HG02885 (cell line): ENCODE results near the gene CYB5R4.
"Not testable (repeated sequence)": the region's sequence is repeated elsewhere in the genome, so short reads cannot be mapped to it uniquely, and the experiment has no call there.

ENCODE experiments used
- ATAC-seq: cut with Tn5 transposase; IDR thresholded peaks from one replicate; pipeline ENCODE4 v1.9.1; 2021; ENCODE audit warnings: mild to moderate bottlenecking; ENCODE audit not compliant: unreplicated experiment, poor library complexity

CYB5R4 gene

DNA sequence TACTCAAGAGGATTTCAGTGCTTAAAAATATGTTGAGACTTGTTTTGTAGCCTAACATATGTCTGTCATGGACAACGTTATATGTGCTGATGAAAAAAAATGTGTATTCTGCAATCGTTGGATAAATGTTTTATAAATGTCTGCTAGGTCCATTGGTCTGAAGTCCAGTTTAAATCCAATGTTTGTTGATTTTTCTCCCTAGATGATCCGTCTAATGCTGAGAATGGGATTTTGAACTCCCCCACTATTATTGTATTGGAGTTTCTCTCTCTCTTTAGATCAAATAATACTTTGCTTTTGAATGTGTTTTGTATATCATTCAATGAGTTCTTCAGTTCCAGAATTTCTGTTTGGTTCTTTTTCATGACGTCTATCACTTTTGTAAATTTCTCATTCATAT lies 44.9 kb downstream of the CYB5R4 start:
- no peak for ATAC-seq

DNA sequence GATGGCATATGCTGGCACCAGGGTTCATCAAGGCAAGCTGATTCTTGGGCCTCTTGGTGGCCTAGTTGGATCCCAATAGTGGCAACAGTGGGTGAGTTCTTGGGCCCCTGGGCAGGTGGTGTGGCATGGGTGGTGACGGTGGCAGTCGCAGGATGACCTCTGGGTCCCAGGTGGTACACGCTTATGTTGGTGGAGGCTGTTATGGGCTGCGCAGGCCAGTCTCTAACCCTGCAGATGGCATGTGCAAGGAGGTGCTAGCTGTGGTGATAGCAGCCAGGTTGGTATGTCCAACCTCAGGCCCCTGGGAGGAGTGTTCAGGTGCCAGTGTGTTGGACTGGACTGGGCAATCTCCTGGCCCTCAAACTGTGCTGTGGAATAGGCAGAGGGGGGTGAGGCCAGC lies 46.2 kb downstream of the CYB5R4 start:
- no peak for ATAC-seq

DNA sequence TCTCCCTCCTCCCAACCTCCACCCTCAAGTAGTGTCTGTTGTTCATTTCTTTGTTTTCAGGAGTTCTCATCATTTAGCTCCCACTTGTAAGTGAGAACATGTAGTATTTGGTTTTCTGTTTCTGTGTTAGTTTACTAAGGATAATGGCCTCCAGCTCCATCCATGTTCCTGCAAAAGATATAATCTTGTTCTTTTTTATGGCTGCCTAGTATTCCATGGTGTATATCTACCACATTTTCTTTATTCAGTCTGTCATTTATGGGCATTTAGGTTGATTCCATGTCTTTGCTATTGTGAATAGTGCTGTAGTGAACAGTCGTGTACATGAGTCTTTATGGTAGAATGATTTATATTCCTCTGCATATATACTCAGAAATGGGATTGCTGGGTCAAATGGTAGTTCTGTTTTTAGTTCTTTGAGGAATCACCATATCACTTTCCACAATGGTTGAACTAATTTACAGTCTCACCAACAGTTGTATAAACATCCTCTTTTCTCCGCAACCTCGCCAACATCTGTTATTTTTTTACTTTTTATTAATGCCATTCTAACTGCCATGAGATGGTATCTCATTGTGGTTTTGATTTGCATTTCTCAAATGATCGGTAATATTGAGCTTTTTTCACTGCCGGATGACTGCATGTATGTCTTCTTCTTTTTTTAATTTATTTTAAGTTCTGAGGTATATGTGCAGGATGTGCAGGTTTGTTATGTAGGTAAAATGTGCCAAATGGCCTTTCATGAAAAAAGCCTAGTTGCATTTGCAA lies 48.3 kb downstream of the CYB5R4 start:
- not testable (repeated sequence) for ATAC-seq

DNA sequence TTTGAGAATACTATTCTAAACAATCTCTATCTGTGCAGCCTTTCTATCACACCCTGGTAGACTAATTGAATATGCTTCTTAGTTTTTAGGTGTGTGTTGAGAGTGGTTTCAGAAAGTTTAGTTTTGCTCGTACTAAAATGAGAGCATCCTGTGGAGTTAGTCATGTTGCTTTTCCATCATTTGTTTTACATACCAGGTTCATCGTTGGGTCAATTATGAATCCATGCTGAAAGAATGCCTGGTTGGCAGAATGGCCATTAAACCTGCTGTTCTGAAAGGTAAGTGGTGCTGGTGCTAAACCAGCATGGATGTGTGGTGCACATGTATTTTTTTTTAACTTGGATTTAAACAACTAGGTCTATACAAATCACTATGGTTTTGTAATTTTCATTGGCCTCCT lies 49.3 kb downstream of the CYB5R4 start:
- ATAC-seq: no peak

DNA sequence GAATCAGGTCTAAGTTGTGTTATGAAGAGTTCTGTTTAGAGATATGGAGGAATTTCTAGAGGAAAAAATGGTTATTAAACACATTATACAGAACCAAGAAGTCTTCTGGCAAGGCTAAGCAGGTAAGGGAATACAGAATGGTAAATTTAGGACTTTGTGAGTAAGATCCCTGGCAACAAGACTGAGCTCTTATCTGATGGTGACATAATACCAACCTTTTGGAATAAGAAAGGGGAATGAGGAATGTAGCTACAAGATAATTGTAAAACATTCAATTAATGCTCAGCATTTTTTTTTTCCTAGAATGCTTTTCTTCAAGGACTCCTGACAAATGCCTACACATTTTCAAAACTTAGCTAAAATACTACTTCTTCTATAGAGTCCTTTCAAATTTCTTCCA lies 51.8 kb downstream of the CYB5R4 start:
- no peak for ATAC-seq

DNA sequence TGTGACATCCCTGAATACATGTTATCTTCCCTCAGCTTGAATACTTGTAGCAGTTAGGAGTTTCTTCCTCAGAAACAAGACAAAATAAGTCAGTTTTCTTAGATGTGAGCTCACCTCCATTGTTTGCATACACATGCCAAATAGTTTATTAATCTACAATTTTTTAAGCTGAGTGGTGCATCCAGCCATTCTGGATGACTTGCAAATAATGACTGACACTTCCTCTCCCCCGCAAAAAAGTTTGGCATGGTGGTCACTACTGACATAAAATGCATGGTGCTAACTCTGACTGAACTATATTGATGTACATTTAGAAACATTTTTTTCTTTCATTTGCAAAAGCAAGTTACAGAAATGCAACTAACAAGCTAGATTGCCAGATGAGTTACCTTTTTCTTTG lies 55.5 kb downstream of the CYB5R4 start:
- ATAC-seq: no peak

DNA sequence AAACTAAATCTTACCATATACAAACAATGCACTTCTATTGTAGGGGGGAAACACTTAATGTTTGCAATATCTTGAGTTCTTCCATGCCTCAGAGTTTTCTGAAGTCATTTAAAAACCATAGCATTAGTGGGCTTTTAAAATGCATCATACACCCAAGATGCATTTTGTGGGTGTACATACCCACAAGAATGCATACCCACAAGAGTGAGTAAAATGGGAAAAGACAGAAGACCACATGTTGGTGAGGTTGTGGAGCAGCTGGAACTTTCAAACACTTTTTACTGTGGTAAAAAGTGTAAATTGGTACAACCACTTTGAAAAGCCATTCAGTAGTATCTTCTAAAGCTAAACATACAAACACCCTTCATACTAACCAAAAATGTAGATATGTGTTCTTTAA lies 57.5 kb downstream of the CYB5R4 start:
- no peak for ATAC-seq

DNA sequence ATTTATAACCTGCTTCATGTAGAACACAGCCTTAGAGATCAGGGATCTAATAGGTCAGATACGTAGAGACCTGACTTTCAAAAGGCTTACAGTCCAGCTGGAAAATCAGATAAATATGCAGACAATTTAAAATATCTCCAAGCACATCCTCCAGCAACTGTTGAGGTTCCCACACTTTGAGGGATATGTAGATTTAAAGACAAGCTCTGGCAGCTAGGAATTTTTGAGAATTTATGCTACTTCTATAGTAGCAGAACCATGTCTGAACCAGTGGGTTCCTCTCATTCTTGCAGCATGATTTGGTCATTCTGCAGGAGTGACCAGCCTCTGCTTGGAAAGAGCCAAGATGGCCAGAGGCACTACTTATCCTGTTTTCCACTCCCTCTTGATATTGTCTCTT lies 60.5 kb downstream of the CYB5R4 start:
- ATAC-seq: no peak

DNA sequence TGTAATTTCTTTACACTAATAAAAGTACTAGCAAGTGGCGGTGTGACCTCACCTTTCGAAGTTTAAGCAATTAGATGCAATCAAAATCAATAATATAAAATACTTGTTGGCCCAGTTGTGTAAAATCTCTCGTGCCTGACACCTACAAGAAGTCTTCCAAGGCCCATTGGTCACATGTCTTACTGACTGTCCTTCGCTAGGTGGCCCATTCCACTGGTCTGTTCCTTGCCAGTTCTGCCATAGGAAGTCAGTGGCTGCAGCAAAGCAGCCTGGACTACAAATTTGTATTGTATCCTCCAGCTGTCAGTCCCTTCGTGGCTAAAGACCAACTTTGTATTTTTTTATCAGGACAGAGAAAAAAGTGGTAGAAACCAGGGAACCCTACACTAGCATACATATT lies 61.8 kb downstream of the CYB5R4 start:
- ATAC-seq: no peak

DNA sequence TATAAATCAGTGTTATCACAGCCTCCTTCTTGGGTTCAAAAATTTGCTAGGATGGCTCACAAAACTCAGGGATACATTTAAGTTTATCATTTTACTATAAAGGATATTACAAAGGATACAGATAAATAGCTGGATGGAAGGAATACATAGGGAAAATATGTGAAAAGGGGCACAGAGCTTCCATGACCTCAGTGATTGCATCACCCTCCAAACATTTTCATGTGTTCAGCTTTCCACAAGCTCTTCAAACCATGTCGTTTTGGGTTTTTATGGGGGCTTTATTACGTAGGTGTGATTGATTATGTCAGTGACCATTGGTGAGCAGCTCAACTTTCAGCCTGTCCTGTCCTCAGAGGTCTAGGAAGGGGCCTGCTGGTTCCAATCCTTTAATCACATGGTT lies 68.0 kb downstream of the CYB5R4 start:
- ATAC-seq: no peak

DNA sequence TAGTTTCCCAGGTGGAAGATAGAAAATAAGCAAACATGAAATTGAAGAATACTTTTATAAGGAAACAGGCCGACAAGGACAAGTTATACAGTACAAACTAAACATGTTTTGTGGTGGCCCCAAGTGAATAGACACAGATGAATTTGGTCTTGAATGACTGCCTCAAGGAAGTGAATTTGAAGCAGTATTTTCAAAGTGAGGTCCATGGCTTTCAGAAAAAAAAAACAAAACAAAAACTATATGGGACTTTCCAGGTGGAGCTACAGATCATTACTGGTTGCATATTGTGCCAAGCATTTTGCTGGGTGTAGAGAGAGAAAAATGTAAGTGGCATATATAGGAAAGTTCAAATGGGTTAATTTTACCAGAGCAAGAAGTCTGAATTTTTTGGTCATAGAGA lies 68.8 kb downstream of the CYB5R4 start:
- ATAC-seq: no peak

DNA sequence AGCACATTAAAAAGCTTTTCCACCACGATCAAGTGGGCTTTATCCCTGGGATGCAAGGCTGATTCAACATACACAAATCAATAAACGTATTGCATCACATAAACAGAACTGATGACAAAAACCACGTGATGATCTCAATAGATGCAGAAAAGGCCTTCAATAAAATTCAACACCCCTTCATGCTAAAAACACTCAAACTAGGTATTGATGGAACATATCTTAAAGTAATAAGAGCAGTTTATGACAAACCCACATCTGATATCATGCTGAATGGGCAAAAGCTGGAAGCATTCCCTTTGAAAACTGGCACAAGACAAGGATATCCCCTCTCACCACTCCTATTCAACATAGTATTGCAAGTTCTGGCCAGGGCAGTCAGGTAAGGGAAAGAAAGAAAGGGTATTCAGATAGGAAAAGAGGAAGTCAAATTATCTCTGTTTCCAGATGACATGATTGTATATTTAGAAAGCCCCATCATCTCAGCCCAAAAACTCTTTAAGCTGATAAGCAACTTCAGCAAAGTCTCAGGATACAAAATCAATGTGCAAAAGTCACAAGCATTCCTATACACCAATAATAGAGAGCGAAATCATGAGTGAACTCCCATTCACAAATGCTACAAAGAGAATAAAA lies 86.8 kb downstream of the CYB5R4 start:
- ATAC-seq: not testable (repeated sequence)

DNA sequence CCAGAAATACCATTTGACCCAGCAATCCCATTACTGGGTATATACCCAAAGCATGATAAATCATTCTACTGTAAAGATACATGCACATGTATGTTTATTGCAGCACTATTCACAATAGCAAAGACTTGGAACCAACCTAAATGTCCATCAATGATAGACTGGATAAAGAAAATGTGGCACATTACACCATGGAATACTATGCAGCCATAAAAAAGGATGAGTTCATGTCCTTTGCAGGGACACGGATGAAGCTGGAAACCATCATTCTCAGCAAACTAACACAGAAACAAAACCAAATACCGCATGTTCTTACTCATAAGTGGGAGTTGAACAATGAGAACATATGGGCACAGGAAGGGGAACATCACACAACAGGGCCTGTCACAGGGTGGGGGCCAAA lies 88.5 kb downstream of the CYB5R4 start:
- not testable (repeated sequence) for ATAC-seq

DNA sequence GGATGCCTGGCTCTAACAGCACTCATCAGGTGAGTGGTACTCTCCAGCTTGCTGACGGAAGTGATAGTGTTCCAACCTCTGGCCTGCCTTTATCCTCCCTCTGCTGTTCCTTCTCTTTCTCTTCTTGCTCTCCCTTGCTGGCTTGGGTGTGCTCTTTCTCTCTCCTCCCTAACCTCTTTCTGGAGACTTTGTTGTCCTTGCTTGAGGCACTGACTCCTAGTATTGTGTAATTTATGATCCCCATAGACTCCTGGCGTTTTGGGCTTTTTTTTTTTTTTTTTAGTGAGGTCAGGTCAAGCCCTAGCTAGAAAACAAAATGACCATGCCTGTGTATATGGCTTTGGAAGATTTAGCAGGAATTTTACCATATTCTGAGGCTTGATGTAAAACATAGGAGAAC lies 89.4 kb downstream of the CYB5R4 start:
- no peak for ATAC-seq

DNA sequence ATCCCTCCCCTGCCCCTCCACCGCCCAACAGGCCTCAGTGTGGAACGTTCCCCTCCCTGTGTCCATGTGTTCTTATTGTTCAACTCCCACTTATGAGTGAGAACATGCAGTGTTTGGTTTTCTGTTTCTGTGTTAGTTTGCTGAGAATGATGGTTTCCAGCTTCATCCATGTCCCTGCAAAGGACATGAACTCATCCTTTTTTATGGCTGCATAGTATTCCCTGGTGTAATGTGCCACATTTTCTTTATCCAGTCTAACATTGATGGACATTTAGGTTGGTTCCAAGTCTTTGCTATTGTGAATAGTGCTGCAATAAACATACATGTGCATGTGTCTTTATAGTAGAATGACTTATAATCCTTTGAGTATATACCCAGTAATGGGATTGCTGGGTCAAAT lies 91.9 kb downstream of the CYB5R4 start:
- not testable (repeated sequence) for ATAC-seq

DNA sequence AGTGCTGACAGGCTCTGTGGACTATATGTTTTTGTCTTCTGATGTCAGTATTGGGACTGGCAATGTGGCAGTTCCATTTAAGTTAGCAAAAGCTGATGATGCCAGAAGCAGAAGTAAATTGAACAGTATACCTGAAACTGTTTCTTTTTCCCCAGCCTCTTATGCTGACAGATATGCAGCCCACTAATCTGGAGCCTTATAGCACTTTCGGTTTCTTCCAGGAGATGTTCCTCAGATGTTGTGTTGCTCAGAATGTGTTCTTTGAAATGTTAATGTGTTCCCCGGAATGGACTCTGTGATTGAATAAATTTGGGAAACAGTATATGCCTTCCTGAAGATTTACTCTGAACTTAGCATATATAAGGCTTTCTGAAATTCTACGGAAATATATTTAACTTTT lies 93.3 kb downstream of the CYB5R4 start:
- ATAC-seq: peak; percentile 51

DNA sequence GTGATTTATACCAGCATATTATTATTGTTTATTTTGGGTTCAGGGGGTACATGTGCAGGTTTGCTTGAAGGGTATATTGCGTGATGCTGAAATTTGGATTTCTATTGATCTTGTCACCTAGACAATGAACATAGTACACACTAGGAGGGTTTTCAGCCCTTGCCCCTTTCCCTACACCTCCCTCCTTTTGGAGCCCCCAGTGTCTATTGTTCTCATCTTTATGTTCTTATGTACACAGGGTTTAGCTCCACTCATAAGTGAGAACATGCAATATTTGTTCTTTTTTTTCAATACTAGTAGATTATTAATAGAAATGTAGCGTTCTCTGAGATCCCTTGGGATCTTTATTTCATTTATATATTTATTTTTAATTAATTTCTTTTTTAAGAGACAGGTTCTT lies 94.9 kb downstream of the CYB5R4 start:
- ATAC-seq: no peak

DNA sequence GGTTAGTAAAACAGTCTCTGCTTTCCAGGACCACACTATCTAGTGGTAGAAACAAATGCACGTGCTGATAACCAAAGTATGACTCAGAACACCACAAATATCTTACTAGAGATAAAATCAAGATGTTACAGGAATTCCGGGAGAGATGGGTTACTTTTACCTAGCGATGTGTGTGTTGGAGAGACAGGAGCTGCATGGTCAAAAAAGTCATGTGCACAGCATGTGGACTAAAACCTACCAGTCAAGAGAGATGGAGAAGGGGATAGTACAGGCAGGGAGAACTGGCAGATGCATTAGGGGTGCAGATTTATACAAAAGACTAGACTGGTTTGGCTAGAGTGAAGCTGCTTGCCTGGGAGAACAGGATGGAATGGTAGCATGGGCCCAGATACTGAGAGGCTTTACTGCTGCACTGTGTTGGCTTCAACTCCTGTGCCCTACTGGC lies 98.8 kb downstream of the CYB5R4 start:
- ATAC-seq: no peak

DNA sequence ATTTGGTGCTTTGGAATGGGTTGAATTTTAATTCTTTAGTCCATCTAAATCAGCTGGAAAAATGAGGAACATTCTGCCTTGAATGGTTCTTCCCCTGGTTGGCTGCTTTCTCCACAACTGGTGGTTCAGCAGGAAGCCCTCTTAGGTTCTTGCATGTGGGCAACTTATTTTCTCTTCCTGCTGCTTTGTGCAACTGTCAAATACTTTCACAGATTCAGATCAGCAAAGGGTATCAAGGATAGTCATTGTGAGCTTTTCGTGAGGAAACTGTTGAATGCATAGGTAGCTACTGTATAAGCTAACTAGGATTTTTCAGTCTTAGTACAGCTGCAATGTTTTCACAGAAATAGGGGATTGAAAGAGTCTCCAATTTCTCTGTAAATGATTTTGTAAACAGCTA lies 101.2 kb downstream of the CYB5R4 start:
- no peak for ATAC-seq

DNA sequence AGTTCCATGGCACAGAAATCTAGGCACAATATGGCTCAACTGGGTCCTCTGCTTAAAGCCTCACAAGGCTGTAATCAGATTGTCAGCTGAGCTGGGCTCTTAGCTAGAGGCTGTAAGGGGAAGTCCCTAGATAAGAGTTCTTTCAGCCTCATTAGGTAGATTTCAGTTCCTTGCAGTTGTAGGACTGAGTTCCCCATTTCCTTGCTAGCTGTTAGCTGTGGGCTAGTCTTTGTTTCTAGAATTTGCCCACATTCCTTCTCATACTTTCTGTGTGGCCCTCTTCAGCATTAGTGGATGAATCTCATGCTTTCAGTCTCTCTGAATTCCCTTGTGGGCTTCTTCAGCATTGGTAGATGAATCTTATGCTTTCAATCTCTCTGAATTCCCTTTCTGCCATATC lies 103.1 kb downstream of the CYB5R4 start:
- ATAC-seq: peak; percentile 92

DNA sequence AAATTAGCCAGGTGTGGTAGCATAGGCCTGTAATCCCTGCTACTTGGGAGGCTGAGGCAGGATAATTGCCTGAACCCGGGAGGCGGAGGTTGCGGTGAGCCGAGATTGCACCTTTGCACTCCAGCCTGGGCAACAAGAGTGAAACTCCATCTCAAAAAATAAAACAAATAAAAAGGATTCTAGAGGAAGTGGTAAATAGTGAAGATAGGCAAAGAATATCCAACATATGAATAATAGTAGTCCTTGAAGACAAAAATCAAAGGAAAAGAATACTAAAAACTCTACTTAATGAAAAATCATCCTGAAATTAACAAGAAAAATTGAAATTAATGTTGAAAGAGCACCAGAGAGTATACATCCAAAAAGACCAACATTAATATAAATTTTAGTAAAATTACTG lies 107.0 kb downstream of the CYB5R4 start:
- no peak for ATAC-seq

DNA sequence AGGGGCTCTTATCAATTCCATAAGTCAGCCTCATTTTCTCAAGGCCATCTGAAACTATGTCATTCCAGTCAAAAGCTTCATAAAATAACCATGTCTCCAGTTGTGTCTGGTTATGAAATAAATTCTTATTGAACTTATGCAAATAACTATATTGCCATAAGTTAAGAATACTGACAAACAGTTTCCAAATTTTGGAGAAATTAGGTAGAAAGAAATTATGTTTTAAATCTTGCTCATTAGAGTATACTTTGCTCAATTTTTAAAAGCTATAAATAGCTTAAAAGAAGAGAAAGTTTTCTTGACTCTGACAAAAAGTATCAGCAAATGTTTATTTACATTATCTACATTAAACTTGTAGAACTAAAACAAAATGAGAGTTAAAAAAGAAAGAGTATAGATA lies 111.1 kb downstream of the CYB5R4 start:
- ATAC-seq: no peak
